K562 (cell line): ENCODE measurements around the gene TAF10. TPM values are rescaled to one million over a fixed set of nuclear protein-coding genes. Genes with fewer than 3 reads are reported as not detected.

Experiments
- BHLHE40 ChIP-seq: IDR thresholded peaks from 2 replicates; pipeline ENCODE4 v1.6.1; 2011; ENCODE audit warnings: low read length, improper control_type of control experiment
- CTBP1 ChIP-seq: fragments of 450-650 bp; IDR thresholded peaks from 2 replicates; pipeline ENCODE4 v1.6.1; 2016; ENCODE audit warnings: borderline replicate concordance
- ETS2 ChIP-seq: IDR thresholded peaks from 2 replicates; pipeline ENCODE4 v1.6.1; 2016; ENCODE audit warnings: borderline replicate concordance, missing genetic modification characterization, mild to moderate bottlenecking, moderate library complexity, missing compliant biosample characterization; ENCODE audit not compliant: poor library complexity, severe bottlenecking
- FOXJ2 ChIP-seq: fragments of 200-800 bp; sonication (Bioruptor generic); IDR thresholded peaks from 2 replicates; pipeline ENCODE4 v1.6.1; 2016; ENCODE audit warnings: missing genetic modification characterization, missing compliant biosample characterization
- FOXK1 ChIP-seq: sonication (generic); formaldehyde crosslinking; IDR thresholded peaks from 2 replicates; pipeline ENCODE4 v1.8.0; 2022; ENCODE audit warnings: missing genetic modification reagents, mild to moderate bottlenecking, borderline replicate concordance
- GATA2 ChIP-seq: sonication (generic); formaldehyde crosslinking; IDR thresholded peaks from 2 replicates; pipeline ENCODE4 v1.4.0; 2020; ENCODE audit warnings: mild to moderate bottlenecking, missing genetic modification reagents
- HDAC6 ChIP-seq: IDR thresholded peaks from 2 replicates; pipeline ENCODE4 v1.6.1; 2012; ENCODE audit warnings: low read depth, mild to moderate bottlenecking, control low read depth, inconsistent platforms, low read length, moderate library complexity
- HSF4 ChIP-seq: fragments of 250-450 bp; sonication (Bioruptor Pico); IDR thresholded peaks from 2 replicates; pipeline ENCODE4 v2.1.2; 2022; ENCODE audit warnings: mild to moderate bottlenecking, moderate library complexity, borderline replicate concordance
- MEF2A ChIP-seq: IDR thresholded peaks from 2 replicates; pipeline ENCODE4 v1.6.1; 2011; ENCODE audit warnings: low read depth, mild to moderate bottlenecking, low read length, moderate library complexity; ENCODE audit not compliant: control insufficient read depth
- NCOR1 ChIP-seq: fragments of 450-650 bp; IDR thresholded peaks from 2 replicates; pipeline ENCODE4 v1.6.1; 2016; ENCODE audit warnings: mild to moderate bottlenecking, moderate library complexity
- NFRKB ChIP-seq: fragments of 450-650 bp; IDR thresholded peaks from 2 replicates; pipeline ENCODE4 v1.6.1; 2016; ENCODE audit warnings: low read depth
- PHF21A ChIP-seq: fragments of 450-650 bp; IDR thresholded peaks from 2 replicates; pipeline ENCODE4 v1.6.1; 2017; ENCODE audit warnings: low read depth, borderline replicate concordance
- PHF8 ChIP-seq: fragments of 200-600 bp; sonication (generic); IDR thresholded peaks from 2 replicates; pipeline ENCODE4 v1.6.1; 2012; ENCODE audit warnings: mixed run types, mild to moderate bottlenecking, inconsistent platforms, low read length, moderate library complexity, borderline replicate concordance
- PHTF2 ChIP-seq: fragments of 250-450 bp; sonication (Bioruptor Pico); IDR thresholded peaks from 2 replicates; pipeline ENCODE4 v1.5.0; 2021; ENCODE audit warnings: mild to moderate bottlenecking
- PPARD ChIP-seq: fragments of 250-450 bp; sonication (Bioruptor Pico); IDR thresholded peaks from 2 replicates; pipeline ENCODE4 v1.8.0; 2022; ENCODE audit warnings: inconsistent platforms, mild to moderate bottlenecking, moderate library complexity
- SAFB ChIP-seq: fragments of 200-400 bp; formaldehyde crosslinking; IDR thresholded peaks from 2 replicates; pipeline ENCODE4 v1.6.1; 2017; ENCODE audit warnings: low read depth, low read length, borderline replicate concordance
- TAF7 ChIP-seq: fragments of 450-650 bp; IDR thresholded peaks from 2 replicates; pipeline ENCODE4 v1.6.1; 2016; ENCODE audit warnings: missing genetic modification characterization, missing compliant biosample characterization
- TCF3 ChIP-seq: sonication (generic); formaldehyde crosslinking; IDR thresholded peaks from 2 replicates; pipeline ENCODE4 v1.4.0; 2020; ENCODE audit warnings: mild to moderate bottlenecking, missing genetic modification reagents
- TGIF2 ChIP-seq: sonication (generic); formaldehyde crosslinking; IDR thresholded peaks from 2 replicates; pipeline ENCODE4 v1.8.1; 2022; ENCODE audit warnings: mild to moderate bottlenecking, missing genetic modification reagents, moderate library complexity
- XRCC5 ChIP-seq: fragments of 200-400 bp; formaldehyde crosslinking; IDR thresholded peaks from 2 replicates; pipeline ENCODE4 v1.6.1; 2017; ENCODE audit warnings: low read depth, mild to moderate bottlenecking, low read length
- ZBTB1 ChIP-seq: sonication (generic); formaldehyde crosslinking; IDR thresholded peaks from 2 replicates; pipeline ENCODE4 v1.8.1; 2023; ENCODE audit warnings: missing genetic modification reagents, low read depth, mild to moderate bottlenecking, borderline replicate concordance
- ZNF551 ChIP-seq: fragments of 250-450 bp; sonication (Bioruptor Pico); IDR thresholded peaks from 2 replicates; pipeline ENCODE4 v1.5.0; 2021; ENCODE audit warnings: mild to moderate bottlenecking, moderate library complexity
- polyA plus RNA-seq, 8 experiments: library from polyadenylated mRNA; depleted of rRNA in 4 of 8; stranded (reverse) in 5 of 8; unstranded in 3 of 8; fragments of >200 nt; fragmentation: Nextera tagmentation in 2 of 8; fragmentation: Illumina TruSeq in 1 of 8; extraction: Ambion mirVana in 2 of 8; extraction: Trizol in 1 of 8; gene quantifications; 2 replicates each; pipeline versions ENCODE4 v1.2.1 to v1.2.3, GENCODE V29; 2011 to 2014; ENCODE audit warnings: inconsistent platforms in 1 of 8, missing spikeins in 1 of 8
- total RNA-seq, 7 experiments: library from RNA; depleted of rRNA in 6 of 7; stranded (reverse); fragments of >200 nt in 6 of 7; fragmentation: Illumina TruSeq in 2 of 7; extraction: Trizol in 2 of 7; gene quantifications; 2 replicates each; pipeline versions ENCODE4 v1.2.1 to v1.2.3, GENCODE V29; 2011 to 2021; ENCODE audit warnings: low replicate concordance in 1 of 7
- TF ChIP-seq, protein P1 (sequence below): fragments of 250-450 bp; sonication (Bioruptor Pico); IDR thresholded peaks from 2 replicates; pipeline ENCODE4 v1.5.0; 2021; ENCODE audit warnings: mild to moderate bottlenecking, borderline replicate concordance
- TF ChIP-seq, protein P2 (sequence below): fragments of 250-450 bp; sonication (Bioruptor Pico); IDR thresholded peaks from 2 replicates; pipeline ENCODE4 v1.8.0; 2022; ENCODE audit warnings: inconsistent platforms, mild to moderate bottlenecking, moderate library complexity, borderline replicate concordance
- TF ChIP-seq, protein P3 (sequence below): fragments of 250-450 bp; sonication (Bioruptor Pico); IDR thresholded peaks from 2 replicates; pipeline ENCODE4 v1.8.0; 2022; ENCODE audit warnings: inconsistent platforms

TAF10 gene
- total and polyA plus RNA-seq, 9 of the 15 experiments (the other 6 are each of a cell fraction or from before 2014, with no cell fraction given): 19.5 to 197 (median 121) TPM

DNA sequence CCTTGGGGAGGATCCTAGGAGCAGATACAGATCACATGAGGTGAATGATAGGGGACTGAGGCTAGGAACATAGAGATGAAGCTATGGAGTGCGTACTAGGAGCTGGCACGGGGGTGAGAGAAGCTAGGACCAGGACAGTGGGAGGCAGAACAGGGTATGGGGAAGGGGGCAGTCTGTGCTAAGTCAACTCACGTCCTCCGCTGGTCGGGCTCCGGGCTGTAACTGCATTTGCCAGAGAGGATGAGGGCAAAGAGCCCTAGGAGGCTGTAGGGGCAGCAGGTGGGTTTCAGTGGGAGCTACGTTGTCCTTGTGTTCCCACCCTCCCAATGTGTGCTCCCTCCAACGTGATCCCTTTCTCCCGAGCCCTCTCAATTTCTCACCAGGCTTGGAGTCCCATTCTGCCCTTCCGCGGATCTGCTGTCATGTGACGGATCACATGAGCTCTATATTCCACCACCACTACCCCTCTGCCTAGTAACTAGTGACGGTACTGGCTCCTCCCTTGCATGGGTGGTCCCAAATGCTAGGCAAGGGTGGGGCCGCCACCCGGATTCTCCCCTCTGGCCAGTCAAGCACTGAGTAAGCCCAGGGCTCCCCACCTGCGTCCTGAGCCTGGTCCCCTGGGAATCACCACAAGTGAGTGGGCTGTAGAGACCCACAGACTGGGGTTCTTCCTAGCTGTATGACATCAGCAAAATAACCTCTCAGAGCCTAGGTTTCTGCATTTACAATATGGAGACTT is 7.2 kb upstream of the TAF10 start, which contains the start of gene TPP1 (continued):
- TF ChIP-seq TAF7 (tag) (no peak), FOXK1 (CRISPR knock-in tag) (no peak), ZBTB1 (no peak), SAFB (no peak), NFRKB (no peak), GATA2 (CRISPR knock-in tag) (no peak), MEF2A (no peak), HSF4 (no peak), BHLHE40 (peak; percentile 83), NCOR1 (no peak), ZNF551 (CRISPR knock-in tag) (no peak), XRCC5 (no peak), FOXJ2 (no peak), PHF21A (no peak), ETS2 (tag) (no peak), CTBP1 (no peak; the same call in 1 of the 2 replicates), TCF3 (CRISPR knock-in tag) (no peak), PHTF2 (CRISPR knock-in tag) (no peak), TGIF2 (no peak), PPARD (CRISPR knock-in tag) (no peak), PHF8 (peak; percentile 59; the same call in 1 of the 2 replicates), HDAC6 (no peak)
- TF ChIP-seq, protein P1, sequence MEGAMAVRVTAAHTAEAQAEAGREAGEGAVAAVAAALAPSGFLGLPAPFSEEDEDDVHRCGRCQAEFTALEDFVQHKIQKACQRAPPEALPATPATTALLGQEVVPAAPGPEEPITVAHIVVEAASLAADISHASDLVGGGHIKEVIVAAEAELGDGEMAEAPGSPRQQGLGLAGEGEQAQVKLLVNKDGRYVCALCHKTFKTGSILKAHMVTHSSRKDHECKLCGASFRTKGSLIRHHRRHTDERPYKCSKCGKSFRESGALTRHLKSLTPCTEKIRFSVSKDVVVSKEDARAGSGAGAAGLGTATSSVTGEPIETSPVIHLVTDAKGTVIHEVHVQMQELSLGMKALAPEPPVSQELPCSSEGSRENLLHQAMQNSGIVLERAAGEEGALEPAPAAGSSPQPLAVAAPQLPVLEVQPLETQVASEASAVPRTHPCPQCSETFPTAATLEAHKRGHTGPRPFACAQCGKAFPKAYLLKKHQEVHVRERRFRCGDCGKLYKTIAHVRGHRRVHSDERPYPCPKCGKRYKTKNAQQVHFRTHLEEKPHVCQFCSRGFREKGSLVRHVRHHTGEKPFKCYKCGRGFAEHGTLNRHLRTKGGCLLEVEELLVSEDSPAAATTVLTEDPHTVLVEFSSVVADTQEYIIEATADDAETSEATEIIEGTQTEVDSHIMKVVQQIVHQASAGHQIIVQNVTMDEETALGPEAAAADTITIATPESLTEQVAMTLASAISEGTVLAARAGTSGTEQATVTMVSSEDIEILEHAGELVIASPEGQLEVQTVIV: no peak
- TF ChIP-seq, protein P2, sequence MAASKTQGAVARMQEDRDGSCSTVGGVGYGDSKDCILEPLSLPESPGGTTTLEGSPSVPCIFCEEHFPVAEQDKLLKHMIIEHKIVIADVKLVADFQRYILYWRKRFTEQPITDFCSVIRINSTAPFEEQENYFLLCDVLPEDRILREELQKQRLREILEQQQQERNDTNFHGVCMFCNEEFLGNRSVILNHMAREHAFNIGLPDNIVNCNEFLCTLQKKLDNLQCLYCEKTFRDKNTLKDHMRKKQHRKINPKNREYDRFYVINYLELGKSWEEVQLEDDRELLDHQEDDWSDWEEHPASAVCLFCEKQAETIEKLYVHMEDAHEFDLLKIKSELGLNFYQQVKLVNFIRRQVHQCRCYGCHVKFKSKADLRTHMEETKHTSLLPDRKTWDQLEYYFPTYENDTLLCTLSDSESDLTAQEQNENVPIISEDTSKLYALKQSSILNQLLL (CRISPR knock-in tag): no peak
- TF ChIP-seq, protein P3, sequence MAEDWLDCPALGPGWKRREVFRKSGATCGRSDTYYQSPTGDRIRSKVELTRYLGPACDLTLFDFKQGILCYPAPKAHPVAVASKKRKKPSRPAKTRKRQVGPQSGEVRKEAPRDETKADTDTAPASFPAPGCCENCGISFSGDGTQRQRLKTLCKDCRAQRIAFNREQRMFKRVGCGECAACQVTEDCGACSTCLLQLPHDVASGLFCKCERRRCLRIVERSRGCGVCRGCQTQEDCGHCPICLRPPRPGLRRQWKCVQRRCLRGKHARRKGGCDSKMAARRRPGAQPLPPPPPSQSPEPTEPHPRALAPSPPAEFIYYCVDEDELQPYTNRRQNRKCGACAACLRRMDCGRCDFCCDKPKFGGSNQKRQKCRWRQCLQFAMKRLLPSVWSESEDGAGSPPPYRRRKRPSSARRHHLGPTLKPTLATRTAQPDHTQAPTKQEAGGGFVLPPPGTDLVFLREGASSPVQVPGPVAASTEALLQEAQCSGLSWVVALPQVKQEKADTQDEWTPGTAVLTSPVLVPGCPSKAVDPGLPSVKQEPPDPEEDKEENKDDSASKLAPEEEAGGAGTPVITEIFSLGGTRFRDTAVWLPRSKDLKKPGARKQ (CRISPR knock-in tag): no peak
